Hepatocyte (in vitro differentiated cells): Measurements from ENCODE around the gene FARSA.

ENCODE experiments used
- CTCF ChIP-seq: fragments of 200-600 bp; sonication (generic); IDR thresholded peaks from 2 replicates; pipeline ENCODE4 v1.5.1; 2016; ENCODE audit warnings: antibody characterized with exemption, mild to moderate bottlenecking; ENCODE audit not compliant: poor library complexity
- EZH2phosphoT487 ChIP-seq: fragments of 200-600 bp; sonication (generic); IDR thresholded peaks from one replicate; pipeline ENCODE4 v1.6.1; 2018; ENCODE audit warnings: antibody characterized with exemption, mild to moderate bottlenecking, low read depth, moderate library complexity; ENCODE audit not compliant: unreplicated experiment, severe bottlenecking

GRCh38 chr19:12921047-12921446, 12.5 kb downstream of the FARSA start:
- TF ChIP-seq CTCF (no peak), EZH2phosphoT487 (no peak)
